ENCODE measurements around the gene C11orf71.

C11orf71 gene

GRCh38 chr11:114362958-114363357, 37.4 kb downstream of the C11orf71 start:
- no peak overlapping the region for H3K9ac ChIP-seq (ENCODE audit: low read length)
- TF ChIP-seq EZH2 (optimal IDR thresholded peaks at IDR 0.05; ENCODE audit: low read depth, low read length) (no peak), CTCF (IDR thresholded peaks at IDR 0.05; ENCODE audit: low read length) (no peak), EZH2phosphoT487 (IDR thresholded peaks at IDR 0.05; ENCODE audit: low read length) (no peak)
- no peaks in the 10 kb centered on the region for H3K79me2 ChIP-seq (ENCODE audit: low read length)

GRCh38 chr11:114362326-114362725, 38.0 kb downstream of the C11orf71 start:
- TF ChIP-seq CTCF (IDR thresholded peaks at IDR 0.05; ENCODE audit: low read length) = no peak
- no peak for TF ChIP-seq EZH2 (optimal IDR thresholded peaks at IDR 0.05; ENCODE audit: low read depth, low read length)
- no peak for TF ChIP-seq EZH2phosphoT487 (IDR thresholded peaks at IDR 0.05; ENCODE audit: low read length)
- H3K4me2 ChIP-seq (ENCODE audit: low read depth, low read length) = no peak overlapping the region
- no peak for DNase-seq
- H3K9ac ChIP-seq (ENCODE audit: low read length) = no peak overlapping the region
- H3K4me1 ChIP-seq (ENCODE audit: low read length) = no peaks in the 10 kb centered on the region
- H2AFZ ChIP-seq (ENCODE audit: low read length) = no peak overlapping the region
- no peaks in the 10 kb centered on the region for H3K79me2 ChIP-seq (ENCODE audit: low read length)
- H3K9me3 ChIP-seq (replicated peaks; ENCODE audit: insufficient read depth, low read length) = no peaks in the 10 kb centered on the region
- no peaks in the 10 kb centered on the region for H3K27me3 ChIP-seq (replicated peaks; ENCODE audit: insufficient read depth, low read length)
- no peaks in the 10 kb centered on the region for H3K9me2 ChIP-seq (replicated peaks; ENCODE audit: insufficient read depth, low read length)
- no peaks in the 10 kb centered on the region for H3F3A ChIP-seq (ENCODE audit: insufficient read depth, low read length)
- H3K4me3 ChIP-seq (ENCODE audit: low read length) = no peak overlapping the region
- no peaks in the 10 kb centered on the region for H4K20me1 ChIP-seq (ENCODE audit: insufficient read depth, low read length)
- no peaks in the 10 kb centered on the region for H3K36me3 ChIP-seq (replicated peaks; ENCODE audit: insufficient read depth, low read length)
- H3K27ac ChIP-seq (ENCODE audit: low read length) = no peak overlapping the region

More at GRCh38 chr11:114362958-114363357, 37.4 kb downstream of the C11orf71 start:
- no peaks in the 10 kb centered on the region for H4K20me1 ChIP-seq (ENCODE audit: insufficient read depth, low read length)
- H3K27me3 ChIP-seq (replicated peaks; ENCODE audit: insufficient read depth, low read length) = no peaks in the 10 kb centered on the region
- no peak overlapping the region for H3K4me2 ChIP-seq (ENCODE audit: low read depth, low read length)
- H3K9me3 ChIP-seq (replicated peaks; ENCODE audit: insufficient read depth, low read length) = no peaks in the 10 kb centered on the region
- H3K27ac ChIP-seq (ENCODE audit: low read length) = no peak overlapping the region
- H3K4me1 ChIP-seq (ENCODE audit: low read length) = no peaks in the 10 kb centered on the region
- no peaks in the 10 kb centered on the region for H3K36me3 ChIP-seq (replicated peaks; ENCODE audit: insufficient read depth, low read length)
- H2AFZ ChIP-seq (ENCODE audit: low read length) = no peak overlapping the region
- no peak for DNase-seq
- no peak overlapping the region for H3K4me3 ChIP-seq (ENCODE audit: low read length)
- H3F3A ChIP-seq (ENCODE audit: insufficient read depth, low read length) = no peaks in the 10 kb centered on the region
- H3K9me2 ChIP-seq (replicated peaks; ENCODE audit: insufficient read depth, low read length) = no peaks in the 10 kb centered on the region

GRCh38 chr11:114359342-114359741, 41.0 kb downstream of the C11orf71 start:
- Histone ChIP-seq H3K9me3 (replicated peaks; ENCODE audit: insufficient read depth, low read length) (no peaks in the 10 kb centered on the region), H3K27me3 (replicated peaks; ENCODE audit: insufficient read depth, low read length) (no peaks in the 10 kb centered on the region), H3K4me2 (ENCODE audit: low read depth, low read length) (no peak overlapping the region), H3K79me2 (ENCODE audit: low read length) (no peaks in the 10 kb centered on the region), H3K9ac (ENCODE audit: low read length) (no peak overlapping the region), H4K20me1 (ENCODE audit: insufficient read depth, low read length) (no peaks in the 10 kb centered on the region), H3K36me3 (replicated peaks; ENCODE audit: insufficient read depth, low read length) (no peaks in the 10 kb centered on the region), H2AFZ (ENCODE audit: low read length) (no peak overlapping the region), H3K9me2 (replicated peaks; ENCODE audit: insufficient read depth, low read length) (no peaks in the 10 kb centered on the region), H3K4me1 (ENCODE audit: low read length) (no peaks in the 10 kb centered on the region), H3F3A (ENCODE audit: insufficient read depth, low read length) (no peaks in the 10 kb centered on the region), H3K27ac (ENCODE audit: low read length) (no peak overlapping the region), H3K4me3 (ENCODE audit: low read length) (no peak overlapping the region)
- no peak for DNase-seq
- TF ChIP-seq CTCF (IDR thresholded peaks at IDR 0.05; ENCODE audit: low read length) (no peak), EZH2 (optimal IDR thresholded peaks at IDR 0.05; ENCODE audit: low read depth, low read length) (no peak), EZH2phosphoT487 (IDR thresholded peaks at IDR 0.05; ENCODE audit: low read length) (no peak)

Measured in MM.1S (cell line).